D721Med (cell line): ENCODE data around the gene TNFRSF1B.

Source experiments
- DNase-seq: peaks from one replicate; pipeline ENCODE4 v3.0.0; 2011; ENCODE audit warnings: low spot score; ENCODE audit not compliant: insufficient read length
- FAIRE-seq: peaks from 2 replicates; lab custom pipeline; 2011; peaks lifted over from hg19 to GRCh38; lab: Jason Lieb, UNC
- TF ChIP-seq, protein P1 (sequence below): IDR thresholded peaks from 2 replicates; pipeline ENCODE4 v1.5.1; 2012; ENCODE audit warnings: mild to moderate bottlenecking, control low read depth; ENCODE audit not compliant: insufficient read depth; ENCODE audit errors: missing control alignments

Gene TNFRSF1B

DNA sequence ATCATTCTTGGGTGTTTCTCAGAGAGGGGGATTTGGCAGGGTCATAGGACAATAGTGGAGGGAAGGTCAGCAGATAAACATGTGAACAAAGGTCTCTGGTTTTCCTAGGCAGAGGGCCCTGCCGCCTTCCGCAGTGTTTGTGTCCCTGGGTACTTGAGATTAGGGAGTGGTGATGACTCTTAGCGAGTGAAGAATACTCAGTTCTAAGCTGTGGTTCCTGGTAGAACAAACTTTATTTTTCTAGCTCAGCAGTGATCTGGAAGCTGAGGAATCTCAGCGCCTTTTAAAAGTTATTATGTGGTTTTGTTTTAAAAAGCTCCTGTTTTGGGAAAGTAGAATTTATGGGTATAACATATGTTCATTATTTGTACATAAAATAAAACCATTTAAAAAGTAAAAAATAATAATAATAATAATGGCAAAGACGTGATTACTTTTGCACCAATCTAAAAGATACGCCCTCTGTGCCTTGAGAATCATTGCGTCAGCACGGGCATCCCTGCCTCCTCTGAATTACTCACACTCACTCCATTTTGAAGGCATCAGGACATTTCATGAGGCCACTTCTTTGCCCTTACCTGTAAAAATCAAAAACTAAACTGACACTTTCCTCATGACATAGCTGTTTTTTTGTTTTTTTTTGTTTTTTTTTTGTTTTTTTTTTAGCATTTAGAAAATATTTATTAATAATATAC lies 29.7 kb upstream of the TNFRSF1B start:
- FAIRE-seq (no peak), DNase-seq (no peak)
- TF ChIP-seq, protein P1, sequence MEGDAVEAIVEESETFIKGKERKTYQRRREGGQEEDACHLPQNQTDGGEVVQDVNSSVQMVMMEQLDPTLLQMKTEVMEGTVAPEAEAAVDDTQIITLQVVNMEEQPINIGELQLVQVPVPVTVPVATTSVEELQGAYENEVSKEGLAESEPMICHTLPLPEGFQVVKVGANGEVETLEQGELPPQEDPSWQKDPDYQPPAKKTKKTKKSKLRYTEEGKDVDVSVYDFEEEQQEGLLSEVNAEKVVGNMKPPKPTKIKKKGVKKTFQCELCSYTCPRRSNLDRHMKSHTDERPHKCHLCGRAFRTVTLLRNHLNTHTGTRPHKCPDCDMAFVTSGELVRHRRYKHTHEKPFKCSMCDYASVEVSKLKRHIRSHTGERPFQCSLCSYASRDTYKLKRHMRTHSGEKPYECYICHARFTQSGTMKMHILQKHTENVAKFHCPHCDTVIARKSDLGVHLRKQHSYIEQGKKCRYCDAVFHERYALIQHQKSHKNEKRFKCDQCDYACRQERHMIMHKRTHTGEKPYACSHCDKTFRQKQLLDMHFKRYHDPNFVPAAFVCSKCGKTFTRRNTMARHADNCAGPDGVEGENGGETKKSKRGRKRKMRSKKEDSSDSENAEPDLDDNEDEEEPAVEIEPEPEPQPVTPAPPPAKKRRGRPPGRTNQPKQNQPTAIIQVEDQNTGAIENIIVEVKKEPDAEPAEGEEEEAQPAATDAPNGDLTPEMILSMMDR, result no peak

DNA sequence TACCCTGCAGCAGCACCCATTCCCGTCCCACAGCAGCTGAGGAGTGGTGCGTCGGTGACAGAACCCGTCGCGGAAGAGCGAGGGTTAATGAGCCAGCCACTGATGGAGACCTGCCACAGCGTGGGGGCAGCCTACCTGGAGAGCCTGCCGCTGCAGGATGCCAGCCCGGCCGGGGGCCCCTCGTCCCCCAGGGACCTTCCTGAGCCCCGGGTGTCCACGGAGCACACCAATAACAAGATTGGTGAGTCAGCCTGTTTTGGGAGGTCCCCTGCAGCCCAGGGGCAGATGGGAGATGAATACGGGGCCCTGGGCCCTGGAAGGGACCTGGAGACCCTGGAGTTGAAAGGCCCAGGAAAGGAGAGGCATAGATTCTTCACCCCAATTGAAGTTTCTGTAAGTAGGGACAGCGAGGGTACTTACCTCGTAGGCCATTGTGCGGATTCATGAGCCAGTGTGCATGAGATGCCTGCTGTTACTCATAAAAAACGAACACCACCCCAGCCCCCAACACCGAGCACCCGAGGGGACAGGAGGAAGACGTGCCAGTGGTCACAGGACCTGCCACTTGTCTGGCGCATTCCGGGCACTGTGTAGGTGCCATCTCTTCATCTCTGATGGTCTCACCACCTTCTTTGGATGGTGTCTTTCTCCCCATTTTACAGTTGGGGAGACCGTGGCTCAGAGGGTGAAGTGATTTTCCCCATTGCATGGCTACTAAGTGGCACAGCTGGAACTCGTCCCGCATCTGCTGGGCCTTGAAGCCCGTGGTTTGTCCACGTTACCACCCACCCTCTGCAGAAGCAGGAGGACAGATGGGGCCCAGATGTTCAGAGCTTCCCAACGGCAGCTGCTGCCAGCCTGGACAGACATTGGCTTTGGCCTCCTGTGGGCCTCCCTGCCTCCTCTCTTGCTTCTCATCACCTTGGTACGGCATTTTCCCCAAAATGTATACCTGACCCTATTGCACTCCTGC lies 28.3 kb upstream of the TNFRSF1B start:
- TF ChIP-seq, protein P1, result no peak
- FAIRE-seq, result no peak
- no peak for DNase-seq

DNA sequence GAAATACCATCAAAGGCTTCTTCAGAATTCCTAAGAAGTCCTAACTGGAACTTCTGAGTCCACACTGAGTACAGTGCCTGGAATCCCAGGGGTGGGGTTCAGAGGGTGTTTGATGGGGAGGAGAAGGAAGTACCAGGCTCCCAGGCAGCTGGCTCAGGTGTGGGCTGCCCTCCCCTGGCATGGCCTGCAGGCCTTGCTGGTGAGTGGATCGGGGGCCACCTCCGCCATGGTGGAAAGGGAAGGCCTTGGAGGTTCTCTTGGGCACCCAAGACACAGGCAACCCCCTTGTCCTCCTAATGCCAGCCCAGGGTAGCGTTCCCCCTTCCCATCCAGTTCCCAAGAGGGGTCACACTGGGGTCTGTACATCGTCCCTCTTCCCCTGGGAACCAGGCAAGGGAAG lies 26.8 kb upstream of the TNFRSF1B start:
- DNase-seq, result no peak
- no peak for FAIRE-seq
- TF ChIP-seq, protein P1, result no peak

DNA sequence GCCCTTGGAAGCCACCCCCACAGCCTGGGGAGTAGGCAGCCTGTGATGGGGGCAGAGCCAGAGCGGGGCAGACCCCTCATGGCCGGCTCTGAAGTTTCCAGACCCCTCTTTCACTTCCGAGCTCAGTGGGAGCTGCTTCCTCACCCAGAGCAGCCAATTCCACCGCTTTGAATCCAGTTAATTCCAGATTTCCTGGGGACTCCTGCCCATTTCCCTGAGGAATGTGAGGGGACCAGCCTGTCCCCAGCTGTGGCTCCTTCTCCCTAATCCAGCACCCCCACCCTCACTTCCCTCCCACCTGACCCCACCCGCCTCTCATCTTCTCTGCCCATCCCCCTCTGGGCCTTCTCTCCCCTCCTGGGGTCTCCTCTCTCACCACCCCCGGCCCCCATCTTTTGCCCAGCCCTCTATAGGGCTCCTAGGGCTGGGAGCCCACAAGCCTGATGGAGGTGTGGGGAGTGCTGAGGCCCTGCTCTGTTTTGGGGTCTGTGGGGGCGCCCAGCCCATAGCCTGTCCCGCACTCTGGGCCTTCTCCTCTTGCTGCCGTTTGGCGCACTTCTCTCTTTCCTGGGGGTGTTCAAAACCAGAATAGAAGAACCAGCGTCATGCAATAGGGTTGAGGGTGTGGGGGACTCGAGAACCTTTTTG lies 26.2 kb upstream of the TNFRSF1B start:
- TF ChIP-seq, protein P1, result no peak
- FAIRE-seq (no peak), DNase-seq (no peak)

DNA sequence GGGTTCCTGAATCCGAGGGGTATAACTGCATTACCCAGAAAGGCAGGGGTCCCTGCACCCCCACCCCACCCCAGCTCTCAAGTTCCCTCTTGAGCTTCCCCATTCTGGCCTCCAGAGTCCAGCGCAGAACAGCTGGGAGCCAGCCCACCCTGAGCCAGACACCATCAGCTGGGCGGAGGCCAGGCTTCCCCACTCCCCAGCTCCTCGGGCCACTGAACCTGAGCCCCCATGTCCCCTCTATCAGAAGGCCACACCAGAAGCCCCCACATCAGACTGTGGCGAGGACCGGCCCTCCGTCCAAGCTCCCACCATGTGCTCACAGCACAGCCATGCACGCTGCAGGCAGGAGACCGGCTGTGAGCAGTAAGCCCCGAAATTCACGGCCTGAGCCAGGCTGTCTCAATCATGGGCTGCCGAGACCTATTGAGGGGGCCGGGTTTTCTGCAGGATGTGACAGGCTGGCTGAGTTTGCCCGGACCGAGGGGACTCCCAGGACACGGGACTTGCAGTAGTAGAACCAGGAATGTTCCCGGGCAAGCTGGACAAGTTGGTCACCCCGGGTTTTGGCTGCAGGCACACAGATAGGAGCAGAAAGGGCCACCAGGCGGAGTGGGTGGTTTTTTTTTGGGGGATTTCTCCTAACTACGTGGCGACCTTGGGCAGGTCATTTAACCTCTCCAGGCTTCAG lies 25.5 kb upstream of the TNFRSF1B start:
- DNase-seq (no peak), FAIRE-seq (no peak)
- TF ChIP-seq, protein P1, result no peak

DNA sequence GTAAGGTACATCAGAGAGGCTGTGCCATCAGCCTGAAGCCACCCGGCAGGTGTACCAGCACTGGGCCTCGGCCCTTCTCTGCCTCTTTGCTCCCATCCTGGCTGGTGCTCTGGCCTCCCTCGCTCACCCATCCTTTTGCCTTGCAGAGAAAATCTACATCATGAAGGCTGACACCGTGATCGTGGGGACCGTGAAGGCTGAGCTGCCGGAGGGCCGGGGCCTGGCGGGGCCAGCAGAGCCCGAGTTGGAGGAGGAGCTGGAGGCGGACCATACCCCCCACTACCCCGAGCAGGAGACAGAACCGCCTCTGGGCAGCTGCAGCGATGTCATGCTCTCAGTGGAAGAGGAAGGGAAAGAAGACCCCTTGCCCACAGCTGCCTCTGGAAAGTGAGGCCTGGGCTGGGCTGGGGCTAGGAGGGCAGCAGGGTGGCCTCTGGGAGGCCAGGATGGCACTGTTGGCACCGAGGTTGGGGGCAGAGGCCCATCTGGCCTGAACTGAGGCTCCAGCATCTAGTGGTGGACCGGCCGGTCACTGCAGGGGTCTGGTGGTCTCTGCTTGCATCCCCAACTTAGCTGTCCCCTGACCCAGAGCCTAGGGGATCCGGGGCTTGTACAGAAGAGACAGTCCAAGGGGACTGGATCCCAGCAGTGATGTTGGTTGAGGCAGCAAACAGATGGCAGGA lies 24.5 kb upstream of the TNFRSF1B start:
- TF ChIP-seq, protein P1, result no peak
- DNase-seq (no peak), FAIRE-seq (no peak)
